ENCODE results near the gene CSTF3. TPM values are rescaled to one million over a fixed set of nuclear protein-coding genes. Genes with fewer than 3 reads are reported as not detected.

The CSTF3 gene
- total and polyA plus RNA-seq, 2 experiments from 2014 or later = 15.7 to 29.6 TPM

GRCh38 chr11:33158596-33159275 is 2.5 kb downstream of the CSTF3 start:
- Histone ChIP-seq H4K20me1 (ENCODE audit: insufficient read depth) (peaks cover 4% of the 10 kb centered on the region; the same call in 1 of the 2 replicates), H2AFZ (no peak overlapping the region), H3K4me3 (peak overlapping the region; percentile 46), H3K9me3 (ENCODE audit: low read depth) (no peaks in the 10 kb centered on the region), H3F3A (ENCODE audit: insufficient read depth) (no peaks in the 10 kb centered on the region), H3K27me3 (replicated peaks; ENCODE audit: insufficient read depth) (no peaks in the 10 kb centered on the region), H3K36me3 (ENCODE audit: low read depth) (0 out of 2 replicates have a peak, but pooled peaks cover 3% of the 10 kb centered on the region), H3K9ac (no peak overlapping the region), H3K9me2 (ENCODE audit: insufficient read depth) (no peaks in the 10 kb centered on the region), H3K79me2 (ENCODE audit: insufficient read depth) (peaks cover 82% of the 10 kb centered on the region), H3K27ac (no peak overlapping the region), H3K4me2 (ENCODE audit: unreplicated experiment) (peak overlapping the region; percentile 92), H3K4me1 (ENCODE audit: insufficient read depth) (peaks cover 24% of the 10 kb centered on the region)
- TF ChIP-seq EZH2 (IDR thresholded peaks at IDR 0.05; ENCODE audit: insufficient read depth, poor library complexity, severe bottlenecking) (no peak), EZH2phosphoT487 (IDR thresholded peaks at IDR 0.05; ENCODE audit: insufficient read depth, low read depth) (no peak)
- no peak for DNase-seq
- in situ Hi-C loops (cut with MboI) = no loop called here
- WGBS, 2 experiments (ENCODE audit: low coverage in 1 of 2, low lambda C conversion rate in 2 of 2, missing lambda C conversion rate in 2 of 2) = 80 to 86% methylated on average over 5 of the region's 5 CpGs

DNA sequence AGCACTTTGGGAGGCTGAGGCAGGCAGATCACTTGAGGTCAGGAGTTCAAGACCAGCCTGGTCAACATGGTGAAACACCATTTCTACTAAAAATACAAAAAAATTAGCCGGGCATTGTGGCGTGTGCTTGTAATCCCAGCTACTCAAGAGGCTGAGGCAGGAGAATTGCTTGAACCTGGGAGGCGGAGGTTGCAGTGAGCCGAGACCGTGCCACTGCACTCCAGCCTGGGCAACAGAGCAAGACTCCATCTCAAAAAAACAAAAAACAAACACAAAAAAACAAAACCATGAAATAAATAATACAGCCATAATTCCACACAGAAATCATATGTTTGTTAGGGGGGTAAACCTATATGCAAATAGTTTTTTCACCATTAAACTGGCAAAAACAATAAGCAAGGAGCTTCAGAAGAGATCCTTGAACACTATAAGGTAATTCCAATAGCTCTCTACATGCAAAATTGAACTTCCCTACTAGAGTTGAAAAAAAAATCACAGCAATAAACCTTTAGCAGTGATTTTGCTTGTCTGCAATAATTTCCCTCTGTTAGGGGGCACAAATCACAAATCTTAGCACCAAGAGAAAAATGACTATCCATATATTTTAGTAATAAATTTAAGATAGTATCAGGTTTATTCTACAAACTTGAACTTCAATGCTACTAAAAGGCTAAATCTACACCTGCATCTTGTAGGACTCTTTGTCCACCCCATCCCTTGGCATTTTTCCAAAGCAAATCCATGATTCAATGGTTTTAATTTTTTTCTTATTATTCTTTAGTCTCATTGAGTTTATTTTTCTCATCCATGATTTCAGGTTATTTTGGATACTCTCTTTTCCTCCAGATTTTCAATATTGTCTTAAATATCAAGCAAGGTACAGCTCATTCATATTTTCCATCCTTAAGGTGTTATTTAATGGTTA is 3.9 kb downstream of the CSTF3 start:
- H3K4me1 ChIP-seq (ENCODE audit: insufficient read depth) = peaks cover 24% of the 10 kb centered on the region
- no peaks in the 10 kb centered on the region for H3K9me3 ChIP-seq (ENCODE audit: low read depth)
- H3F3A ChIP-seq (ENCODE audit: insufficient read depth) = no peaks in the 10 kb centered on the region
- no peak overlapping the region for H3K9ac ChIP-seq
- H3K79me2 ChIP-seq (ENCODE audit: insufficient read depth) = peaks cover 96% of the 10 kb centered on the region
- in situ Hi-C loops (cut with MboI) = no loop called here
- peak overlapping the region; percentile 19; the same call in 1 of the 2 replicates for H3K4me3 ChIP-seq
- no peak overlapping the region for H2AFZ ChIP-seq
- TF ChIP-seq EZH2phosphoT487 (IDR thresholded peaks at IDR 0.05; ENCODE audit: insufficient read depth, low read depth) = no peak
- TF ChIP-seq EZH2 (IDR thresholded peaks at IDR 0.05; ENCODE audit: insufficient read depth, poor library complexity, severe bottlenecking) = no peak
- H3K9me2 ChIP-seq (ENCODE audit: insufficient read depth) = no peaks in the 10 kb centered on the region
- no peak overlapping the region for H3K27ac ChIP-seq
- peaks cover 5% of the 10 kb centered on the region; the same call in 1 of the 2 replicates for H4K20me1 ChIP-seq (ENCODE audit: insufficient read depth)
- peak overlapping the region; percentile 92 for H3K4me2 ChIP-seq (ENCODE audit: unreplicated experiment)
- DNase-seq = peak; percentile 32
- no peaks in the 10 kb centered on the region for H3K27me3 ChIP-seq (replicated peaks; ENCODE audit: insufficient read depth)
- 92 to 97% methylated on average over 5 of the region's 5 CpGs for WGBS, 2 experiments (ENCODE audit: low coverage in 1 of 2, low lambda C conversion rate in 2 of 2, missing lambda C conversion rate in 2 of 2)
- 0 out of 2 replicates have a peak, but pooled peaks cover 3% of the 10 kb centered on the region for H3K36me3 ChIP-seq (ENCODE audit: low read depth)

DNA sequence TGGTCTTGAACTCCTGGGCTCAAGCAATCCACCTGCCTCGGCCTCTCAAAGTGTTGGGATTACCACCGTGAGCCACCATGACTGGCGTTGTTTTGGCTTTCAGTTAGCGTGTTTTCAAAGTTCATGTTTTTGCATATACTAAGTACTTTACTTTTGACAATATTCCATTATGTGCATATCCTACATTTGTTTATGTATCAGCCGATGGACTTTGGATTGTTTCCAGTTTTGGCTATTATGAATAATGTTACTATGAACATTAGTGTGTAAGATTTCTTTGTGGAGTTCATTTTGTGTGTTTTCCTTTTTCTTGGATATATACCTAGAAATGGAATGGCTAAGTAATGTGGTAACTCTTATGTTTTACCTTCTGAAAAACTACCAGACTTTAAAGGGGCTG is 9.9 kb downstream of the CSTF3 start:
- peaks cover 9% of the 10 kb centered on the region; the same call in 1 of the 2 replicates for H4K20me1 ChIP-seq (ENCODE audit: insufficient read depth)
- TF ChIP-seq EZH2phosphoT487 (IDR thresholded peaks at IDR 0.05; ENCODE audit: insufficient read depth, low read depth) (no peak), EZH2 (IDR thresholded peaks at IDR 0.05; ENCODE audit: insufficient read depth, poor library complexity, severe bottlenecking) (no peak)
- no peak overlapping the region for H3K4me2 ChIP-seq (ENCODE audit: unreplicated experiment)
- no peaks in the 10 kb centered on the region for H3K9me3 ChIP-seq (ENCODE audit: low read depth)
- WGBS, 2 experiments (ENCODE audit: low coverage in 1 of 2, low lambda C conversion rate in 2 of 2, missing lambda C conversion rate in 2 of 2) = 85 to 88% methylated on average over 5 of the region's 5 CpGs
- no peak overlapping the region for H2AFZ ChIP-seq
- no peaks in the 10 kb centered on the region for H3K27me3 ChIP-seq (replicated peaks; ENCODE audit: insufficient read depth)
- DNase-seq = no peak
- 0 out of 2 replicates have a peak, but pooled peaks cover 7% of the 10 kb centered on the region for H3F3A ChIP-seq (ENCODE audit: insufficient read depth)
- H3K27ac ChIP-seq = no peak overlapping the region
- peaks cover 100% of the 10 kb centered on the region for H3K79me2 ChIP-seq (ENCODE audit: insufficient read depth)
- H3K9ac ChIP-seq = no peak overlapping the region
- H3K9me2 ChIP-seq (ENCODE audit: insufficient read depth) = no peaks in the 10 kb centered on the region
- 0 out of 2 replicates have a peak, but pooled peaks cover 10% of the 10 kb centered on the region for H3K4me1 ChIP-seq (ENCODE audit: insufficient read depth)
- no peak overlapping the region for H3K4me3 ChIP-seq
- in situ Hi-C loops (cut with MboI) = no loop called here
- 0 out of 2 replicates have a peak, but pooled peaks cover 3% of the 10 kb centered on the region for H3K36me3 ChIP-seq (ENCODE audit: low read depth)

GRCh38 chr11:33147559-33147958 is 13.7 kb downstream of the CSTF3 start:
- Histone ChIP-seq H4K20me1 (ENCODE audit: insufficient read depth) (peaks cover 9% of the 10 kb centered on the region; the same call in 1 of the 2 replicates), H3K9ac (no peak overlapping the region), H3K4me1 (ENCODE audit: insufficient read depth) (0 out of 2 replicates have a peak, but pooled peaks cover 10% of the 10 kb centered on the region), H3K4me3 (no peak overlapping the region), H3F3A (ENCODE audit: insufficient read depth) (0 out of 2 replicates have a peak, but pooled peaks cover 7% of the 10 kb centered on the region), H3K79me2 (ENCODE audit: insufficient read depth) (peaks cover 100% of the 10 kb centered on the region), H3K27ac (no peak overlapping the region), H3K9me2 (ENCODE audit: insufficient read depth) (no peaks in the 10 kb centered on the region), H3K9me3 (ENCODE audit: low read depth) (no peaks in the 10 kb centered on the region), H3K27me3 (replicated peaks; ENCODE audit: insufficient read depth) (no peaks in the 10 kb centered on the region), H3K36me3 (ENCODE audit: low read depth) (no peaks in the 10 kb centered on the region), H2AFZ (no peak overlapping the region), H3K4me2 (ENCODE audit: unreplicated experiment) (no peak overlapping the region)
- no peak for DNase-seq
- no peak for TF ChIP-seq EZH2phosphoT487 (IDR thresholded peaks at IDR 0.05; ENCODE audit: insufficient read depth, low read depth)
- TF ChIP-seq EZH2 (IDR thresholded peaks at IDR 0.05; ENCODE audit: insufficient read depth, poor library complexity, severe bottlenecking) = no peak
- WGBS, 2 experiments (ENCODE audit: low coverage in 1 of 2, low lambda C conversion rate in 2 of 2, missing lambda C conversion rate in 2 of 2) = 85 to 91% methylated on average over 5 of the region's 5 CpGs
- in situ Hi-C loops (cut with MboI) = no loop called here

Data from GM23248 (cell line).